K562 (cell line): ENCODE measurements around the gene RNF224. TPM values are rescaled to one million over a fixed set of nuclear protein-coding genes. Genes with fewer than 3 reads are reported as not detected.
"Not testable (repeated sequence)": the region's sequence is repeated elsewhere in the genome, so short reads cannot be mapped to it uniquely, and the experiment has no call there.

Experiments
- ATAC-seq: fragments of 200-7000 bp; cut with Tn5 transposase; 3 replicates; pipeline ENCODE4 v1.9.1; 2020; ENCODE audit warnings: moderate library complexity
- BruUV-seq: library from RNA; stranded (reverse); fragments of 400-500 nt; replicated peaks from 2 replicates; lab custom pipeline; 2021; lab: Mats Ljungman, UMichigan
- CTCF ChIA-PET: fragments of 300-600 bp; formaldehyde crosslinking; extraction: SDS; loops from one replicate; lab custom pipeline; 2021; ENCODE audit warnings: low intra/inter-chr PET ratio; lab: Yijun Ruan, JAX
- POLR2A ChIA-PET: fragments of 300-600, 350-650 bp; sonication (Branson Sonifier 250); formaldehyde crosslinking; extraction: SDS; loops from one replicate; lab custom pipeline; 2021; ENCODE audit warnings: antibody characterized with exemption, inconsistent platforms; lab: Yijun Ruan, JAX
- DNase-seq, 4 experiments: peaks; one replicate each; pipeline versions ENCODE4 v3.0.0 to v3.0.0-alpha.2; 2011 to 2018; ENCODE audit warnings: low spot score in 3 of 4, mixed read lengths in 3 of 4; ENCODE audit errors: extremely low read depth in 1 of 4
- FAIRE-seq: peaks from 2 replicates; lab custom pipeline; 2011; peaks lifted over from hg19 to GRCh38; lab: Jason Lieb, UNC
- H2AFZ ChIP-seq: 2 replicates; pipeline ENCODE4 v1.6.0; 2011; ENCODE audit warnings: low read depth, low read length, control low read depth, inconsistent platforms
- H3K27ac ChIP-seq: fragments of 200-600 bp; 3 replicates; pipeline ENCODE4 v1.8.0; 2011; ENCODE audit warnings: low read depth, mild to moderate bottlenecking, control low read depth, inconsistent platforms, low read length, moderate library complexity, mixed read lengths; ENCODE audit errors: extremely low read depth
- H3K27me3 ChIP-seq, 2 experiments: fragments of 300-600 bp in 1 of 2; 2 replicates in 1 of 2; 3 replicates in 1 of 2; pipeline versions ENCODE4 v1.6.0 to v1.8.0; 2011; ENCODE audit warnings: inconsistent platforms in 2 of 2, low read length in 2 of 2, mild to moderate bottlenecking in 1 of 2, mixed read lengths in 1 of 2, moderate library complexity in 1 of 2; ENCODE audit not compliant: control insufficient read depth in 2 of 2, insufficient read depth in 2 of 2
- H3K36me3 ChIP-seq: fragments of 300-600 bp; 3 replicates; pipeline ENCODE4 v1.8.0; 2011; ENCODE audit warnings: mild to moderate bottlenecking, low read length, inconsistent platforms; ENCODE audit not compliant: control insufficient read depth, insufficient read depth
- H3K4me1 ChIP-seq, 2 experiments: fragments of 200-600 bp in 1 of 2; replicated peaks in 1 of 2; 2 replicates in 1 of 2; 3 replicates in 1 of 2; pipeline versions ENCODE4 v1.5.1 to v1.8.0; 2011; ENCODE audit warnings: inconsistent platforms in 2 of 2, low read length in 2 of 2, mild to moderate bottlenecking in 1 of 2, mixed read lengths in 1 of 2, moderate library complexity in 1 of 2; ENCODE audit not compliant: control insufficient read depth in 2 of 2, insufficient read depth in 2 of 2
- H3K4me2 ChIP-seq: 2 replicates; pipeline ENCODE4 v1.6.1; 2011; ENCODE audit warnings: low read length, control low read depth, inconsistent platforms, mixed read lengths; ENCODE audit not compliant: insufficient read depth
- H3K4me3 ChIP-seq: fragments of 200-600 bp; sonication (generic), shearing (Covaris generic); 2 replicates; pipeline ENCODE4 v1.5.1; 2016; ENCODE audit warnings: control low read depth, inconsistent platforms
- H3K79me2 ChIP-seq: fragments of 200-600 bp; 3 replicates; pipeline ENCODE4 v1.8.0; 2011; ENCODE audit warnings: low read length, inconsistent platforms; ENCODE audit not compliant: control insufficient read depth, insufficient read depth
- H3K9ac ChIP-seq, 2 experiments: 2 replicates each; pipeline versions ENCODE4 v1.6.0 to v1.6.1; 2011; ENCODE audit warnings: low read depth in 2 of 2, low read length in 2 of 2, control low read depth in 1 of 2, inconsistent platforms in 1 of 2, mild to moderate bottlenecking in 1 of 2, mixed read lengths in 1 of 2; ENCODE audit not compliant: insufficient read depth in 1 of 2
- H3K9me1 ChIP-seq: one replicate; pipeline ENCODE4 v1.6.0; 2011; ENCODE audit warnings: inconsistent platforms, mild to moderate bottlenecking, low read length, moderate library complexity; ENCODE audit not compliant: control insufficient read depth, insufficient read depth
- H3K9me3 ChIP-seq: replicated peaks from 2 replicates; pipeline ENCODE4 v1.5.1; 2011; ENCODE audit warnings: low read depth, low read length, inconsistent platforms; ENCODE audit not compliant: control insufficient read depth, insufficient read depth
- H4K20me1 ChIP-seq: replicated peaks from 2 replicates; pipeline ENCODE4 v1.6.1; 2011; ENCODE audit warnings: low read length, inconsistent platforms, mixed read lengths; ENCODE audit not compliant: control insufficient read depth, insufficient read depth
- ARHGAP35 ChIP-seq: fragments of 450-650 bp; IDR thresholded peaks from 2 replicates; pipeline ENCODE4 v1.6.1; 2018; ENCODE audit not compliant: partially characterized antibody
- BCOR ChIP-seq: fragments of 450-650 bp; IDR thresholded peaks from 2 replicates; pipeline ENCODE4 v1.6.1; 2016
- MIER1 ChIP-seq: fragments of 450-650 bp; IDR thresholded peaks from 2 replicates; pipeline ENCODE4 v1.6.1; 2016; ENCODE audit warnings: antibody characterized with exemption, mild to moderate bottlenecking, low read depth
- WGBS: fragments of 100-300 bp; shearing (Covaris generic); methylation state at CpG from one replicate; pipeline ENCODE4 v1.1.6; 2016; ENCODE audit warnings: low coverage, mixed read lengths; ENCODE audit not compliant: insufficient coverage; ENCODE audit errors: missing lambda C conversion rate; 5-methylcytosine and 5-hydroxymethylcytosine counted together
- in situ Hi-C: fragments of 300-500 bp; cut with MboI; formaldehyde crosslinking; loops from 4 replicates; pipeline ENCODE4 v1.15.0; 2018; ENCODE audit warnings: inconsistent platforms, mixed read lengths
- intact Hi-C: fragments of 100-400 bp; cut with micrococcal nuclease; formaldehyde crosslinking; loops from 2 replicates; pipeline ENCODE4 v1.14.2; 2022
- polyA plus RNA-seq, 8 experiments: library from polyadenylated mRNA; depleted of rRNA in 4 of 8; stranded (reverse) in 5 of 8; unstranded in 3 of 8; fragments of >200 nt; fragmentation: Nextera tagmentation in 2 of 8; fragmentation: Illumina TruSeq in 1 of 8; extraction: Ambion mirVana in 2 of 8; extraction: Trizol in 1 of 8; gene quantifications; 2 replicates each; pipeline versions ENCODE4 v1.2.1 to v1.2.3, GENCODE V29; 2011 to 2014; ENCODE audit warnings: inconsistent platforms in 1 of 8, missing spikeins in 1 of 8
- total RNA-seq, 7 experiments: library from RNA; depleted of rRNA in 6 of 7; stranded (reverse); fragments of >200 nt in 6 of 7; fragmentation: Illumina TruSeq in 2 of 7; extraction: Trizol in 2 of 7; gene quantifications; 2 replicates each; pipeline versions ENCODE4 v1.2.1 to v1.2.3, GENCODE V29; 2011 to 2021; ENCODE audit warnings: low replicate concordance in 1 of 7
- TF ChIP-seq, protein P1 (sequence below), 2 experiments: fragments of 450-650 bp in 1 of 2; sonication (generic) in 1 of 2; formaldehyde crosslinking in 1 of 2; IDR thresholded peaks; 2 replicates each; pipeline versions ENCODE4 v1.7.1 to v1.9.0; 2016 to 2022; ENCODE audit warnings: inconsistent platforms in 1 of 2, mild to moderate bottlenecking in 1 of 2, missing genetic modification reagents in 1 of 2

The RNF224 gene
- total and polyA plus RNA-seq, 9 of the 15 experiments (the other 6 are each of a cell fraction or from before 2014, with no cell fraction given), result not detected

DNA sequence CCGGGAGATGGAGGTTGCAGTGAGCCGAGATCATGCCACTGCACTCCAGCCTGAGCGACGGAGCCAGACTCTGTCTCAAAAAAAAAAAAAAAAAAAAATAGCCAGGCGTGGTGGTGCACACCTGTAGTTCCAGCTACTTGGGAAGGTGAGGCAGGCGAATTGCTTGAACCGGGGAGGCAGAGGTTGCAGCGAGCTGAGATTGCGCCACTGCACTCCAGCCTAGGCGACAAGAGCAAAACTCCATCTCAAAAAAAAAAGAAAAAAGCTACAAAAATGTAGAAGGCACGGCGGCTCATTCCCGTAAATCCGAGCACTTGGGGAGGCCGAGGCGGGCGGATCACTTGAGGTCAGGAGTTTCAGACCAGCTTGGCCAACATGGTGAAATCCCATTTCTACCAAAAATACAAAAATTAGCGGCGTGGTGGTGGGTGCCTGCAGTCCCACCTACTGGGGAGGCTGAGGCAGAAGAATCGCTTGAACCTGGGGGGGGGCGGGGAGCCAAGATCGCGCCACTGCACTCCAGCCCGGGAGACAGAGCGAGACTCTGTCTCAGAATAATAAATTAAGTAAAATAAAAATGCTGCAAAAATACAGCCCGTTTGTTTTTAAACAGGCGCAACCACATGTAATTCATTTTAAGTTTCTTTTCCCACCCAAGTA is 12.4 kb downstream of the RNF224 start:
- in situ Hi-C loops, result loop anchor here (25.0 kb wide), 1 partner anchor 452 kb away; the partner anchor contains the start of genes CCDC183 and TMEM141

More for the DNA sequence above, 12.4 kb downstream of the RNF224 start:
- BruUV-seq, H3K9me1 ChIP-seq, FAIRE-seq, ATAC-seq, CTCF ChIA-PET, H3K27me3 ChIP-seq: not testable (repeated sequence)
- peak in 1 of 4 experiments; percentile 49 for DNase-seq
- peaks cover 35 to 91% of the 10 kb centered on the region in 2 experiments for H3K4me1 ChIP-seq
- peak overlapping the region; percentile 88 to 92 for H3K9ac ChIP-seq
- H4K20me1 ChIP-seq, result peaks cover 30% of the 10 kb centered on the region
- peak overlapping the region; percentile 69 for H3K4me2 ChIP-seq
- peak overlapping the region; percentile 98 for H3K27ac ChIP-seq
- H2AFZ ChIP-seq, result peak overlapping the region; percentile 85
- H3K36me3 ChIP-seq, result peaks cover 30% of the 10 kb centered on the region
- 26% methylated on average over 21 of the region's 27 CpGs for WGBS
- intact Hi-C loops, result loop anchor here (2.0 to 10.0 kb wide), 3 partner anchors 15 to 455 kb away; partner anchors contain the start of genes NELFB and NRARP
- peak; percentile 46; the same call in 1 of the 2 replicates for TF ChIP-seq BCOR
- TF ChIP-seq ARHGAP35, result peak; percentile 49
- TF ChIP-seq MIER1, result 0 out of 2 replicates have a peak, but pooled peaks have one; percentile 31
- TF ChIP-seq, protein P1, sequence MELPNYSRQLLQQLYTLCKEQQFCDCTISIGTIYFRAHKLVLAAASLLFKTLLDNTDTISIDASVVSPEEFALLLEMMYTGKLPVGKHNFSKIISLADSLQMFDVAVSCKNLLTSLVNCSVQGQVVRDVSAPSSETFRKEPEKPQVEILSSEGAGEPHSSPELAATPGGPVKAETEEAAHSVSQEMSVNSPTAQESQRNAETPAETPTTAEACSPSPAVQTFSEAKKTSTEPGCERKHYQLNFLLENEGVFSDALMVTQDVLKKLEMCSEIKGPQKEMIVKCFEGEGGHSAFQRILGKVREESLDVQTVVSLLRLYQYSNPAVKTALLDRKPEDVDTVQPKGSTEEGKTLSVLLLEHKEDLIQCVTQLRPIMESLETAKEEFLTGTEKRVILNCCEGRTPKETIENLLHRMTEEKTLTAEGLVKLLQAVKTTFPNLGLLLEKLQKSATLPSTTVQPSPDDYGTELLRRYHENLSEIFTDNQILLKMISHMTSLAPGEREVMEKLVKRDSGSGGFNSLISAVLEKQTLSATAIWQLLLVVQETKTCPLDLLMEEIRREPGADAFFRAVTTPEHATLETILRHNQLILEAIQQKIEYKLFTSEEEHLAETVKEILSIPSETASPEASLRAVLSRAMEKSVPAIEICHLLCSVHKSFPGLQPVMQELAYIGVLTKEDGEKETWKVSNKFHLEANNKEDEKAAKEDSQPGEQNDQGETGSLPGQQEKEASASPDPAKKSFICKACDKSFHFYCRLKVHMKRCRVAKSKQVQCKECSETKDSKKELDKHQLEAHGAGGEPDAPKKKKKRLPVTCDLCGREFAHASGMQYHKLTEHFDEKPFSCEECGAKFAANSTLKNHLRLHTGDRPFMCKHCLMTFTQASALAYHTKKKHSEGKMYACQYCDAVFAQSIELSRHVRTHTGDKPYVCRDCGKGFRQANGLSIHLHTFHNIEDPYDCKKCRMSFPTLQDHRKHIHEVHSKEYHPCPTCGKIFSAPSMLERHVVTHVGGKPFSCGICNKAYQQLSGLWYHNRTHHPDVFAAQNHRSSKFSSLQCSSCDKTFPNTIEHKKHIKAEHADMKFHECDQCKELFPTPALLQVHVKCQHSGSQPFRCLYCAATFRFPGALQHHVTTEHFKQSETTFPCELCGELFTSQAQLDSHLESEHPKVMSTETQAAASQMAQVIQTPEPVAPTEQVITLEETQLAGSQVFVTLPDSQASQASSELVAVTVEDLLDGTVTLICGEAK (IDR thresholded peaks at IDR 0.05), result 0 out of 2 replicates have a peak, but pooled peaks have one; percentile 47
- TF ChIP-seq, protein P1 (CRISPR knock-in tag; IDR thresholded peaks at IDR 0.05), result not testable (repeated sequence)
- TF ChIP-seq, all 486 proteins: peak for 4; not testable (repeated sequence) for 482
- not testable (repeated sequence) for H3K9me3 ChIP-seq
- Histone ChIP-seq H3K4me3 (peak overlapping the region; percentile 70), H3K79me2 (peaks cover 57% of the 10 kb centered on the region)
- POLR2A ChIA-PET, result interaction anchor here (0.6 to 6.5 kb wide), 10 partner anchors 14 to 197 kb away, joined by 3 to 221 read pairs (median 6); partner anchors contain the start of genes MAN1B1, NELFB, NRARP and STPG3
